ENCODE data around the gene BRD3.

BRD3 gene

GRCh38 chr9:134040176-134040565, 27.7 kb downstream of the BRD3 start:
- no peak for DNase-seq (ENCODE audit: extremely low read depth, low read depth)
- no peak for TF ChIP-seq CTCF (IDR thresholded peaks at IDR 0.05; ENCODE audit: low read depth, low read length)

- DNase-seq (ENCODE audit: extremely low read depth, low read depth) = no peak
- TF ChIP-seq CTCF (IDR thresholded peaks at IDR 0.05; ENCODE audit: low read depth, low read length) = no peak
Observed at GRCh38 chr9:134039386-134040175, 28.2 kb downstream of the BRD3 start.

GRCh38 chr9:134037641-134038040, 30.2 kb downstream of the BRD3 start:
- DNase-seq (ENCODE audit: extremely low read depth, low read depth) = no peak
- no peak for TF ChIP-seq CTCF (IDR thresholded peaks at IDR 0.05; ENCODE audit: low read depth, low read length)

- DNase-seq (ENCODE audit: extremely low read depth, low read depth) = no peak
- TF ChIP-seq CTCF (IDR thresholded peaks at IDR 0.05; ENCODE audit: low read depth, low read length) = no peak
Observed at GRCh38 chr9:134036130-134036529, 31.7 kb downstream of the BRD3 start.

GRCh38 chr9:134035041-134036039, 32.5 kb downstream of the BRD3 start:
- no peak for DNase-seq (ENCODE audit: extremely low read depth, low read depth)
- no peak for TF ChIP-seq CTCF (IDR thresholded peaks at IDR 0.05; ENCODE audit: low read depth, low read length)

GRCh38 chr9:134034215-134035040, 33.4 kb downstream of the BRD3 start:
- DNase-seq (ENCODE audit: extremely low read depth, low read depth) = no peak
- no peak for TF ChIP-seq CTCF (IDR thresholded peaks at IDR 0.05; ENCODE audit: low read depth, low read length)

Measured in AG09319 (cell line).